Lung microvascular endothelial cell (primary cell): ENCODE measurements around the gene AIP. TPM values are rescaled to one million over a fixed set of nuclear protein-coding genes. Genes with fewer than 3 reads are reported as not detected.
"Not testable (repeated sequence)": the region's sequence is repeated elsewhere in the genome, so short reads cannot be mapped to it uniquely, and the experiment has no call there.

ENCODE experiments used
- DNase-seq, 2 donors: peaks; one replicate each; pipeline versions ENCODE4 v3.0.0 to v3.0.0-alpha.2; 2010; ENCODE audit warnings: low read depth in 2 of 2
- total RNA-seq: library from RNA; depleted of rRNA; stranded (reverse); fragments of >200 nt; gene quantifications from 2 replicates; pipeline ENCODE4 v1.2.1, GENCODE V29; 2014

Gene AIP
- total RNA-seq, 1 donor from 2014 or later: 112 TPM

DNA sequence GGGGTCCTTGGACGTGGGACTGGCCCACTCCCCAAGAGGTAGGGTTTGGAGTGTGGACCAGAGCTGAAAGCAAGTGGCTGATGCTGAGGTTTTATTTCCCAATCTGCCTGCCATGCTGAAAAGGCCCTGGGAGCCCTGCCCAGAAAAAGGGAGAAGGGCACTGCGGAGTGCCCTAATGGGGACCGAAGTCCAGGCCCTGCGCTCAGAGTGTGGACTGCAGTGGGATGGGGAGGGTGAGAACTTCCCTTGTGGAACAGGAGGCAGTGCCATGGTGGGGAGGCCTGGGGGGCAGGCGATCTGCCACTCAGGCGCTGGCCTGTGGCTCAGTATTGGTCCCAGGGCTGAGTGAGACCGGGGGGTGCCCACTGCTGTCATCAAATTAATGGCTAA lies 34.6 kb upstream of the AIP start:
- DNase-seq: no peak

DNA sequence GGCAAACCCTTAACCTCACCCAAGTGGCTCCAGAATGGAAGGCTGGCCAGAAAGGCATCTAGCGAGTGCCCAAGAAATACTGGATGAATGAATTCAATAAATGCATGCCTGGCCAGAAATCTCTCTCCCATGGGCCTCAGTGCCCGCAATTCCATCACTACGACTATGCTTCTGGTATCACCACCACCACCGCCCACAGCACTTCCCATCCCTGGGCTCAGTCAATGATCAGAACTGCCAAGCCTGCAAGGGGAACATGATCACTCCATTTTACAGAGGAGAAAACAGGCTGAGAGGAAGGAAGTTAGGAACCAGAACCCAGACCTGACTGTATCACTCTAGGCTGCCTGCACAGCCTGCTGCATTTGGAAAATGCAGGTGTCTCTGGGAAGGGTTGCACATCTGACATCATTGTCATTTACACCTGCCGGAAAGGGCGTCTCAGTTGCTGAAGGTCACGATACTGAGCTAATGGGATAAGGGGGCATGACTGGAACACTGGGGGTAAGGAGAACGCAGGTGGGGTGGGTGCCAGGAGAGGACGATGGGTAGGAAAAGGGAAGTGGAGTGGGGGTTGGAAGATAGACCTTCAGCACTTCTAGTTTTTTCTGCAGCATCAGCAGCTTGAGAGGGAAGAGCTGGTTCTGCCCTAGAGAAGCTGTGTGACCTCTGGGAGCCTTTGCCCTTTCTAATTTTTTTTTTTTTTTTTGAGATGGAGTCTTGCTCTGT lies 33.5 kb upstream of the AIP start:
- DNase-seq: no peak

DNA sequence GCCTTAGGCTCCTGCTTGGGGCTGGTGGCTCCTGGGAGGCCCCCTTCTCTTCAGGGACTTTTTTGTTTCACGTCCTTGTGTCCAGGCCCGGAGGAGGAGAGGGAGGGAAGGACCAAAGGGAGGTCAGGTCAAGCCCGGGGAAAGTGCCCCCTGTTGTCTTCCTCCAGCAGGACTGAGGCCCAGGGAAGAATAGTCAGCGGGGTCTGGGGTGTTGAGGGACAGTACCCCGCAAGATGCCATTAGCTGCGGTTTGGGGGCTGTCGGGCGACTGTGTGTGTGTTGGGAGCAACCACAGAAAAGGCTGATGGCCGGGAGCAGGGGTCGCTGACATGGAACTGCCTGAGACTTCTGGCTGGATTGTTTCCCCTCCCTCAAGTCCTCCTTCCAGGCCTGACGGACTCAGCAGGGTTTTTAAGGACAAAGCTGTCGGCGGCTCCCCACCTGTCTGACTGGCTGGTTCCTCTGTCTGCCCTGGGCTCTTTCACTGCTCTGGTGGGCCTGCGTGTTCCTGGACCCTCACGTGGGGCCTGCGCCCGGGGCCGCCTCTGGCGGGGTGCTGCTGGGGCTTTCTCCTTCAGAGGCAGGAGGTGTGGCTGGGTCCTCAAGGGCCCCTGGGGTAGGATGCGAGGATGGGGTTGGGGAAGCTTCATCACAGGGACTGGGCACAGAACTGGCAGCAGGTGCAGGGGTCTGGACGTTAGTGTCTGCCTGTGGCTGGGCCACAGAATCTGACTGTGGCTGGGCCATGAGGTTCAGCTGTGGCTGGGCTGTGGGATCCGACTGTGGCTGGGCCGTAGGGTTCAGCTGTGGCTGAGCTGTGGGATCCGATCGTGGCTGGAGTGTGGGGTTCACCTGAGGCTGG lies 31.8 kb upstream of the AIP start:
- no peak for DNase-seq

DNA sequence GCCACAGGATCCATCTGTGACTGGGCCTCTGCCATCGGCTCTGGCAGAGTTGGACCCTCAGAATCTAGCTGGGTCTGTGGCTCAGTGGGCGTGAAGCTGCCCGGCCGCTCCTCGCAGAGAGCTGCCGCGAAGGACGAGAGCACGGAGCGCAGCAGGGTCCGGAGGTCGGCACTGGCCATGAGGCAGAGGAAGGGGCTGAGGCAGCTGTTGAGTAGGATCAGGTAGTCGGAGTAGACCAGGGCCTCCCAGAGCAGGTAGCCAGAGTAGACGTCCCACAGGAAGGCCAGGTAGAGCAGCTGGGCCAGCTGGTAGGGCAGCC lies 31.2 kb upstream of the AIP start:
- DNase-seq: no peak

DNA sequence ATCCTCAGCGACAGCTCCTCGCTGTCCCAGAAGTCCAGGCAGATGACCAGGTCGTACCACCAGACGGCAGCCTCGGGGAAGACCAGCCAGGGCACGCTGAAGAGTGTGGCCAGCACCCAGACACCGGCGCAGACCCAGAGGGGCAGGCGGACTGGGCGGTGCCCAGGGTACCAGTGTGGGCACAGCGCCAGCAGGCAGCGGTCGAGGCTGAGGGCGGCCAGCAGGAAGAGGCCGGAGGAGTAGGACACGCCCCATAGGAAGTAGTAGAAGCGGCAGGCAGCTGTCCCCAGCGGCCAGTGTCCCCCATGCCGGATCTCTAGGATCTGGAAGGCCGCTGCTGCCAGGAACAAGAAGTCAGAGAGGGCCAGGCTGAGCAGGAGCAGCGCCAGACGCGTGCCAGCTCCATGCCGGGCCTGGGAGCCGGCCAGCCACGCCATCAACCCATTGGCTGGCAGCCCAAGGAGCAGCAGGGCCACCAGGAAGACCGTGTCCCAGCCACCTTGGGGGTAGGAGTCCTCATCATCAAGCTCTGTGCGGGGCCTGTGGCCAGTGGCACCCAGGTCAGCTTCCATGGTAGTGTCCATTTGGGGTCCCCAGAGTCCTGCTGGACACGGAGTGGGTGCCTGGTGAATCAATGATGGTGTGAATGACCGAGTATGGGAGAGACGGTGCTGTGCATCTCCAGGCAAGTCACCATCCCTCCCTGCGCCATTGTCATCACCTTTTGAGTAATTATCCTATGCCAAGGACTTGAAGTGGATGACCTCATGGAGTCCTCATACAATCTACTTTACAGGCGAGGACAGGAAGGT lies 30.5 kb upstream of the AIP start, which contains the start of gene GPR152:
TSS of gene GPR152 (minus strand) at position 589 of the 812 bp plus-strand sequence. CDS start at position 584, 5 bp downstream.
- peak; percentile 41 to 59 for DNase-seq

DNA sequence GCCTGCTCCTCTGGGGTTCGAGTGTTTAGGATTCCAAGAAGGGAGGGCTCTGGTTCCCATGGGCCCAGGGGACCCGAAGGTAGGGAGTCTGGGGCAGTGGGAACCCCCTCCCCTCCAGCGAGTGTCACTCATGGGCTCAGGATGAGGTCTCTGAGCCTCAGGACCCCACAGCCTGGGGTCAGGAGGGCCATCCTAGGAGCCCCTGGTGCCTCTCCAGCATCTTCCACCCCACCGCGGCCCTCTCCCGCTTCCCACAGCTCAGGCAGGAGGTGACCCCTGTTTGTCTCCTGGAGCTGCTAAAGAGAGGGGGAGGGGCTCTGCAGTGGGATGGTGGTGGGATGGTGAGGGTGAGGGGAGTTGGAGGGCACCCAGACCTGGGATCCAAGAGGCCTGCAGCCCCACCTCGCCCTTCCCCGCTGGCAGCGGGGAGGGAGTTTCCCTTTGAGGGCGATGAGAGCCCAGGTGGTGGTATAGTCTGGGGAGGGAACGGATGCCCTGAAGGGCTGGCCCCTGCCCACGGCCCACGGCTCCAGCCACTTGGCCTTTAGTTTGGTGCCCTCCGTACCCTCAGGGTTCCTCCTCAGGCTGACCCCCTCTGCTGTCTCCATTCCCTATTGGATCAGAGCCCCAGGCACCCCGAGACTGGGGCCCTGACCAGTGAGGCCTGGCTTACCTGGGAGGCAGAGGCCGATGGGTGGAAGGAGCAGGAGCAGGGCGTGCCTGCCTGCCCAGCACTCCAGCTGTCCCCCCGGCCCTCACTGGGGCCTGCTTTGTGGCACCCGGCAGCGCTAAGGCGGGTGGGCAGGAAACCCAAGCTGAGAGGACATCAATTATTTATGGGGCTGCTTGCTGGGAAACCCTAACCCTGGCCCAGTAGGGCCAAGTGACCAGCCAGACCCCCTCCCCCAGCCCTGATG lies 28.8 kb upstream of the AIP start:
- DNase-seq: no peak

DNA sequence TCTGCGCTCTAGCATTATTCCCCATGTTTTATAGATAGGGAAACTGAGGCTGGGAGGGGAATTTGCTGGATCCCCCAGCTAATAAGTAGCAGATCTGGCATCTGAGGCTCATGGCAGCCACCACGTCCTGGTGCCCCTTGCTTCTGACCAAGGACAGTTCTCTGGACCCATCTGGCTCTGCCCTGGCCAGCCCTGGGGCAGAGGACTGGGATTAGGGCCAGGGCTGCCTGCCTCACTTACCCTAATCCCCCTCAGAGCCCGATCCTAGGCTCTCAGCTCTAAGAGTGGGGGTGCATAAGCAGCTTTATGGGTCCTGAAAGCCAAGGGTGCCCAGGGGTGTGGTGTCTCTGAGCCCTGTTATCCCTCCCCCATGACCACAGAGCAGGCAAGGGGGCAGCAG lies 27.8 kb upstream of the AIP start, which contains the start of gene CABP4:
TSS of gene CABP4 (plus strand) at position 301 of the 400 bp plus-strand sequence. CDS start at position 371, 70 bp downstream.
- DNase-seq: no peak

DNA sequence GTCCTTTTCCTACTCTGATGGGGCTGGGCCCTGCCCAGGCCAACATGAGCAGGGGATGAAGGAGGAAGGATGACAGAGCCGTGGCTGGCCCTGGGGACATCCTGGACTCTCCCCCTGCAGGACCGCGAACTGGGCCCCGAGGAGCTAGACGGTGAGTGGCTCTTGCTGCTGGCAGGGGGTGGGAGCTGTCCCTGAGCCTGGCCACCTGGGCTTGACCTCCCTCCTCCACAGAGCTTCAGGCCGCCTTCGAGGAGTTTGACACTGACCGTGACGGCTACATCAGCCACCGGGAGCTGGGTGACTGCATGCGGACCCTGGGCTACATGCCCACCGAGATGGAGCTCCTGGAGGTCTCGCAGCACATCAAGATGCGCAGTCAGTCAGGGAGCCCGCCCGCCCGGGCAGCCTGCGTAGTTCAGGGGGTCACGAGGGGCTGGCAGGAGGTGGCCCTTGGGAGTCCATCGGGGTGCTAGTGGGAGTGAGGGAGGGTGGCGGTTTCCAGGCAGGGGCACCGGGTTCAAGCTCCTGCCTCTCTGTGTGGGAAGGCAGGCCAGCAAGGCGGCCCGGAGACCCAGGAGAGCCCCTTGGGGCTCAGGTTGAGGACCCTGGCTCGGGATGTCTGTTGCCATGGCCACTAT lies 26.6 kb upstream of the AIP start:
- no peak for DNase-seq

DNA sequence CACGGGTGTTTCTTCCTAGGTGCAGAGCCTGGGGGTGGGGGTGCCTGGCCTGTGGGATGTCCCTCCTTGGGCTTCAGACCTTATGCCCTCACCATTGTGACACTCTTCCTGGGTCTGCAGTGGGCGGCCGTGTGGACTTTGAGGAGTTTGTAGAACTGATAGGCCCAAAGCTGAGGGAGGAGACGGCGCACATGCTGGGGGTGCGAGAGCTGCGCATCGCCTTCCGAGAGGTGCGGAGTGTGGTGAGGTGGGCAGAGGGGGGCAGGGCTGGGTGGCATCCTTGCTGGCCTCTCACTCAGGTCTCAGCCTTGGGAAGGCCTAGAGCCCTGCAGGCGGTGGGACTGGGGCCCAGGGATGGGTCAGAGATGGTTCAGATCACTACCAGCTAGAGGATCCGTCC lies 25.4 kb upstream of the AIP start:
- DNase-seq: no peak

DNA sequence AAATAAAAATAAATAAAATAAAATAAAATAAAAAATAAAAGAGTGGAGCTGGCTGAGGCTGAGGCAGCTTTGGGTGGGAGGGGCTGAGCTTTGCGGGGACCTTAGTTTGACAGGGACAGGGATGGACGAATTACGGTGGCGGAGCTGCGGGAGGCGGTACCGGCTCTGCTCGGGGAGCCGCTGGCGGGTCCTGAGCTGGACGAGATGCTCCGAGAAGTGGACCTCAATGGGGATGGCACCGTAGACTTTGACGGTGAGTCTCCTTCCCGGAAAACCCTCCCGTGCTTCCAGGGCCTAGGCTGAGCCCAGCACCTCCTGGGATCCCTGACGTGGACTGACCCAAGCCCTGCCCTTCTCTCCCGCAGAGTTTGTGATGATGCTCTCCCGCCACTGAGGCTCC lies 24.6 kb upstream of the AIP start:
- no peak for DNase-seq

DNA sequence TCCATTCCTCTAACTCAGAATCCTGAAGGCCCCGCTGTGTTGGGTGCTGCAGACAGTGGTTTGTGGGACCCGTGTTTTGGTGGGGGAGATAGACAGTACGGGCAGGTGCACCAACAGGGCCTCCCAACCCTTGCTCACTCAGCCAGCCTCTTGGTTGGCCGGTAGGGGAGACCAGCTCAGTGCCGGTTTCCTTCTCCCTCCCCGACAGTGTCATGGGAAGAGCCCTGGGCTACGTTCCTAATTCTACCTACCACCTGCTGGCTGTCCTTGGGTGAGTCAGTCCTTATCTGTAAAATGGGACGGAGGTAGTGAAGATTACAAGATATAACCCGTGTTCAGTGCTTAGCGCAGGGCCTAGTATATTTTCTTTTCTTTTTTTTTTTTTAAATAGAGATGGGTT lies 19.6 kb upstream of the AIP start:
- DNase-seq: no peak

DNA sequence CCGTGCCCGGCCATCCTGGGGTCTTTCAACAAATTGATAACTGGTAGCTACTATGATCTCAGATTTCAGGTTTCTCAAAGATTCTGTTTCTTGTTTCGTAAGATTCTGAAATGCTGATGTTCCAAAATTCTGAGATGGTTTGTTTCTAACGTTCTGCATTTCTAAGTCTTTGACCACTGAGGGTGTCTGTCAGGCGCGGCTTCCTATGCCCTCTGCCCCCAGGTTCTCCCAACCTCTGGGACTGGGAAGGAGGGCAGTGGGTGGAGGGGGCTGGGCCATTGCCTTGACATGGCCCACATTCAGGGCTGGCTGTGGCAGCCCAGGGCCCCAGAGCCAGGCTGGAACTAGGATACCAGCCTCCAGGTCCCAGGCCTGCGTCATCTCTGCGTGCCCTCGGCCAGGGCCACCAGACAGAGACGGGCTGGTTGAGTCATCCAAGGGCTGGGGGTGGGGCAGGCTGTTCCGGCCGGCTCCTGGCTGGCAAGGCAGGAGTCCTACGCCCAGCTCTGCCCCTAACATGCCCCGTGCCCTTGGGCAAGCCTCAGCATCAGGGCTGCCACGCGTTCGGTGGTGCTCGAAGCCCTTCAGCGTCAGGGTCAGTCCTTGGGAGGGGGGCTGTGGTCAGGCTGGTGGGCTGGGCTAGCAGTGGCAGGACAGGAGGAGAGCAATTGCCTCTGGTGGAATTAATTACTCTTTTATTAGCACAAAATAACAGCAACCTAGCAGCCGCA lies 19.0 kb upstream of the AIP start:
- DNase-seq: peak; percentile 62 to 66

DNA sequence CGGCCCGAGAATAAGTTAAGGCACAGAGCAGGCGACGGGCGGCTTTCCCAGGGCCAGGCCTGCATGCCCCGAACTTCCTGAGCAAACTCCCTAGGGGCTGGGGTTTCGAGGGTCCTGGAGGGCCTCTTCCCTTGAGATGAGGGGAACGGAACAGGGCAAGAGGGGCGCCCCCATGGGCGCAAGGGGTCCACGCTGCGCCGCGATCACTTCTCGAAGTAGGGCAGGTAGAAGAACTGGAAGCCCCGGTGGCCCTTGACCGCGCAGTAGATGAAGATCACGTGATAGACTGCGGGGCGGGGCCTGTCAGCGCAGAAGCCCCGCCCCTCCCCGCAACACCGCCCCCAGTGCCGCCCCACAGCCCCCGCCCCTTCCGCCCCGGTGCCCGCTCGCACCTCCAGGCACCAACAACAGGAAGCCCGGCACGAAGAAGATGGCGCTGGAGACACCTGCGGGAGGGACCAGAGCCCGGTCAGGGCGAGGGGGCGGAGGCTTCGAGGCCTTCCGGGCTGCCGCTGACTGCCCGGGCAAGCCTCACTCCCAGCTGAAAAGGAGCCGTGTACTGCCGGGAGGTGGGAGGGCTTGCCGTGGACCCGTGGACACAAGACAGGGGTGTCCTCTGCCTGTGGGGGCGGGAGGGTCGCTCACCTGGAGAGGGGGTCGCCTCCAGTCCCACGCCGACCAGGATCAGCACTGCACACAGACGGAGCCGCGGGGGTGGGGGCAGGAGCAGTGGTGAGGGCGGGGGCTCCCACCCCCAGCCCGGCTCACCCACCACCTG lies 18.2 kb upstream of the AIP start:
- DNase-seq: peak; percentile 80 to 86

DNA sequence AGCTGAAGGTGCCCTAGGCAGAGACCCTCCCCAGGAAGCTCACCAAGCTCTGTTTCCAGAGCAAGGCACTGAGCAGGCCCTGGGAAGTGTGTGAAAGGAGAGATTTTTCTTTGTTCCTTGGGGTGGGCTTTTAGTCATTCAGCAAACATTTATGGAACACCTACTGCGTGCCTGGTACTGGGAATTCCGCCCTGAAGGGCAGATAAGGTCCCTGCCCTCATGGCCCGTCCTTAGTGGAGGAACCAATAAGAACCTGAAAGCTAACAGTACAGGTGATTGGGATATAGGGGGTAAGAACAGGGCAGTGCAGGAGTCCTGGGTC lies 17.7 kb upstream of the AIP start:
- no peak for DNase-seq

DNA sequence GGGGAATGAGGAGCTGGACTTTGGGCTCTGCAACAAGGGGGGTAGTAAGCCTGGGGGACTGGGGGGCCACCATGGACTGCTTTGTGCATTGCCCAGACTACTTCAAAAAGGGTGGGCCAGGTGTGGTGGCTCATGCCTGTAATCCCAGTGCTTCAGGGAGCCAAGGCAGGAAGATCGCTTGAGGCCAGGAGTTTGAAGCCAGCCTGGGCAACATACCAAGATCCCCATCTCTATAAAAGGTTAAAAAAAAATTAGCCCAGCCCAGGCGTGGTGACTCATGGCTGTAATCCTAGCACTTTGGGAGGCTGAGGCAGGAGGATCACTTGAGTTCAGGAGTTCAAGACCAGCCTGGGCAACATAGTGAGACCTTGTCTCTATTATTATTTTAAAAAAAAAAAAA lies 17.3 kb upstream of the AIP start:
- DNase-seq: not testable (repeated sequence)

DNA sequence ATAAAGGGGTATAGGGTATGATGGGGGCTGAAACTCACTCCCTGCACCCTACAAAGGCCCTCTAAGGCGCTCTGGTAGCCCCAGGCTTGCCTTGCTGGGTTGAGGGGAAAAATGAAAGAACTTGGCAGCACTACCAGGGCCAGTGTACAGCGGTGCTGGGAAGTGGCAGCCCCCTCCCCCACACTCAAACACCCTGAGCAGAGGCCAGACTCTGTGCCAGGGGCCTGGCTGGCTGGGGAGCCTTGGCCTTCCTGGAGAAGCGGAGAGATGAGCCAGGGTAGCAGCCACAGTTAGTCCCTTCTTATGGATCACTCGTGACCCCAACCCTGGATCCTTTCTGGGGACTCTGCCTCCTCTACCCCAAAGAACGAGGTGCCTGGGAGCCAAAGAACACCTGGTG lies 16.5 kb upstream of the AIP start:
- no peak for DNase-seq

DNA sequence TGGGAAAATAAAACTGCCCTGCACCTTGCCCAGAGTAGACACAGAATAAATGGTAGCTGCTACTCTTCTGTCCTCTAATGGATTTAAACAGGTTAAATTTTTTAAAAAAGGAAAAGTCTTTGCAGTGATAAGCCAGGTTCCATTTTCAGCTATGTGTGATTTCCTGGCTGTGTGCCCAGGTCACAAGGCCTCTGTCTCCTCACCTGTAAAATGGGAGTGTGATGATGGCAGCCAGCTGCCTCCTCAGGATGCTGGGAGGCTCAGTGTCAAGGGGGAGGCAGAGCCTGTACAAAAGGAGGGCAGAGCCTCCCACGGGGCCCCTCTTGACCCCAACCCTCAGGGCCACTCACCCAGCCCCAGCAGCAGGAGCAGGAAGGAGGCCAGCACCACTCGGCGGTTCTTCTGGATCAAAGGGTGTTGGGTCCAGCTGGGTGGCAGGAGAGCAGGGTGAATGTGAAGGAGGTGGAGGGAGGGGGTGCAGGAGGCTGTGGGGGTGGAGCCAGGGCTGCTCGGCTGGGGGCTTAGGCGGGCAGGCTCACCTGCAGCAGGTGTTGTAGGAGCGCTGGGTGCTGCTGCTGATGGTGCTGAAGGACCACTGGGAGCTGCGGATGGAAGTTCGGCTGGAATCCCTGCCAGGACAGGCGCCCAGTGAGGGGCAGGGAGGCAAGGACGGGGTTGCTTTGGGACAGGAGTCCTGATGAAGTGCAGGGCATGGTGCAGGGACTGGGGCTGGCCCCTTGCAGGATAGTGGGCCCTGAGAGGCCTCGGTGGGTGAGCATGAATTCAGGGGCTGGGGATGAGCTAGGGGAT lies 15.7 kb upstream of the AIP start:
- DNase-seq: no peak

DNA sequence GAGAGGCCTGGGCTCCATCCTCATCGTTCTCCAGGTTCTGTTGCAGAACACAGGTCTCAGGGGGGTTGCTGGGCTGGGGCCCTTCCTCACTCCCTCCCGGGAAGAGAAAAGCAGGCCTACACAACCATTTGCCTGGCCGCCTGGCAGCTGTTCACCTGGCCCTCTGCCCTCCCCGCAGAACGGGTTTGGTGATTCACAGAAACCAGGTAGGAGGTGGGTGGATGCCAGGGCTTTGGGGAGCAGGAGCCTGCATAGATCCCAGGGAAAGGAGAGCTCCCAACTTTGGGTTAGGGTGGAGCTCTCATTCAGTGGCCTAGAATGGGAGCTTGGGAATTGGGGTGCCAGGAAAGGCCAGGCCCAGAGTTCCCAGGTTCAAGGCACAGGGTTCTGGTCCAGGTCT lies 14.8 kb upstream of the AIP start:
- DNase-seq: no peak

DNA sequence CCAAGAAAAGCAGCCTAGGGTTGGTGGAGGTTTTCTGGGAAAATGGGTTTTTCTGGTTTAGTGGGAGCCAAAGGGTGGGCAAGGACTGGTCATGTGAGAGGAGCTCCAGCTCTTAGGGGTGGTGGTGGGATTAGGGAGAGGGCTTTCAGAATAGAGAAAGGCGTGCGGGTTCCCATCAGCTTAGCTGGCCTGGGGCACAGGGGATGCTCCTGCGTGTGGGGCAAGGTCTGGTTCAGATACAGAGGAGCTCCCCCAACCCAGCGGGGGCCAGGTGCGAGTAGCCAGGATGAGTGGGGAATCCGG lies 14.4 kb upstream of the AIP start:
- no peak for DNase-seq
